Esophagus squamous epithelium (tissue), 5 donors: ENCODE results near the gene KIF6. TPM values are rescaled to one million over a fixed set of nuclear protein-coding genes. Genes with fewer than 3 reads are reported as not detected.

ENCODE experiments used
- DNase-seq: peaks from one replicate; lab custom pipeline; 2025; lab: John Stamatoyannopoulos, UW
- H3K27ac ChIP-seq, 4 donors: fragments of 200-600 bp; sonication (generic); one replicate each; pipeline ENCODE4 v1.5.1; 2016 to 2019; ENCODE audit warnings: mild to moderate bottlenecking in 1 of 4
- H3K27me3 ChIP-seq, 4 donors: fragments of 200-600 bp; sonication (generic); 1 replicate in 3 of 4; 2 replicates in 1 of 4; pipeline versions ENCODE4 v1.5.1 to v1.6.0; 2017 to 2021; ENCODE audit warnings: antibody characterized with exemption in 1 of 4
- H3K36me3 ChIP-seq, 3 donors: fragments of 200-600 bp; sonication (generic); one replicate each; pipeline ENCODE4 v1.5.1; 2016 to 2019
- H3K4me1 ChIP-seq, 3 donors: fragments of 200-600 bp; sonication (generic); one replicate each; pipeline ENCODE4 v1.5.1; 2017 to 2019
- H3K4me3 ChIP-seq, 4 donors: fragments of 200-600 bp; sonication (generic); 1 replicate in 3 of 4; 2 replicates in 1 of 4; pipeline ENCODE4 v1.5.1; 2016 to 2019; ENCODE audit warnings: mild to moderate bottlenecking in 2 of 4, moderate library complexity in 1 of 4
- H3K9me3 ChIP-seq, 3 donors: fragments of 200-600 bp; sonication (generic); one replicate each; pipeline ENCODE4 v1.5.1; 2016 to 2019
- POLR2A ChIP-seq, 4 donors: fragments of 450-650 bp; IDR thresholded peaks; one replicate each; pipeline ENCODE4 v1.6.1; 2017; ENCODE audit warnings: antibody characterized with exemption in 4 of 4, mild to moderate bottlenecking in 4 of 4, moderate library complexity in 3 of 4
- WGBS, 2 donors: methylation state at CpG; one replicate each; pipeline ENCODE4 v1.1.5; 2018; 5-methylcytosine and 5-hydroxymethylcytosine counted together
- intact Hi-C: fragments of 100-400 bp; cut with DNase I; formaldehyde crosslinking; loops from one replicate; pipeline ENCODE4 v1.15.0; 2022
- total RNA-seq, 4 donors: library from RNA; depleted of rRNA; stranded (reverse); fragments of >200 nt; gene quantifications; one replicate each; pipeline ENCODE4 v1.1.0, GENCODE V29; 2016
- TF ChIP-seq, protein P1 (sequence below), 6 experiments: fragments of 450-650 bp in 4 of 6; fragments of 200-600 bp in 2 of 6; sonication (generic) in 2 of 6; IDR thresholded peaks; one replicate each; pipeline ENCODE4 v1.5.1; 2016 to 2019; ENCODE audit warnings: antibody characterized with exemption in 6 of 6, mild to moderate bottlenecking in 4 of 6, moderate library complexity in 4 of 6
- donor health status: DM: yes; HTN: yes; CAD: no.

Gene KIF6
- total RNA-seq, 4 donors from 2014 or later = 0.19 TPM; not detected in 3

DNA sequence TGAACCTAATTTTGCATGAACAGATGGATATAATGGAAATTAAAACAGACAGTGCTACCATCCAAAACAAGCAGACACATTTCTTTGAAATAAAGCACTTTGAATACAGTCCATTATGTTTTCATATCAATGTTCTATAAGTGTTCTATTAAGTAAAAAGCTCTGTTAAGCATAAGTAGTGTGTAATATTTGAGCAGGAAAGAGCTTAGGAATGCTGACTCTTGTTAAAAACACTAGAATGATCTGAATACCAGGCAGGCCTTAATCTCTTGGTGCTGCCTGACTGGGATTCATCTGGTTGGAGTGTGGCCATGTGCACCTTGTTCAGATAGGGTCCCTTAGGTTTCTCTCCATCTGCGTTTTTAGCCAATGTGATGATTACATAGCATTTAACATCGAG is 130.9 kb downstream of the KIF6 start:
- no peak overlapping the region for H3K27ac ChIP-seq
- DNase-seq = no peak
- H3K4me3 ChIP-seq = no peak overlapping the region
- no peak for TF ChIP-seq POLR2A (IDR thresholded peaks at IDR 0.05)
- TF ChIP-seq, protein P1, sequence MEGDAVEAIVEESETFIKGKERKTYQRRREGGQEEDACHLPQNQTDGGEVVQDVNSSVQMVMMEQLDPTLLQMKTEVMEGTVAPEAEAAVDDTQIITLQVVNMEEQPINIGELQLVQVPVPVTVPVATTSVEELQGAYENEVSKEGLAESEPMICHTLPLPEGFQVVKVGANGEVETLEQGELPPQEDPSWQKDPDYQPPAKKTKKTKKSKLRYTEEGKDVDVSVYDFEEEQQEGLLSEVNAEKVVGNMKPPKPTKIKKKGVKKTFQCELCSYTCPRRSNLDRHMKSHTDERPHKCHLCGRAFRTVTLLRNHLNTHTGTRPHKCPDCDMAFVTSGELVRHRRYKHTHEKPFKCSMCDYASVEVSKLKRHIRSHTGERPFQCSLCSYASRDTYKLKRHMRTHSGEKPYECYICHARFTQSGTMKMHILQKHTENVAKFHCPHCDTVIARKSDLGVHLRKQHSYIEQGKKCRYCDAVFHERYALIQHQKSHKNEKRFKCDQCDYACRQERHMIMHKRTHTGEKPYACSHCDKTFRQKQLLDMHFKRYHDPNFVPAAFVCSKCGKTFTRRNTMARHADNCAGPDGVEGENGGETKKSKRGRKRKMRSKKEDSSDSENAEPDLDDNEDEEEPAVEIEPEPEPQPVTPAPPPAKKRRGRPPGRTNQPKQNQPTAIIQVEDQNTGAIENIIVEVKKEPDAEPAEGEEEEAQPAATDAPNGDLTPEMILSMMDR (IDR thresholded peaks at IDR 0.05) = no peak
- intact Hi-C loops = no loop called here
- H3K27me3 ChIP-seq = no peaks in the 10 kb centered on the region
- no peaks in the 10 kb centered on the region for H3K4me1 ChIP-seq
- H3K9me3 ChIP-seq = no peaks in the 10 kb centered on the region
- H3K36me3 ChIP-seq = no peaks in the 10 kb centered on the region
- 54 to 57% methylated on average over 2 of the region's 2 CpGs for WGBS, 2 donors

GRCh38 chr6:39593646-39594045 is 131.6 kb downstream of the KIF6 start:
- WGBS, 2 donors = 74 to 90% methylated on average over 2 of the region's 2 CpGs
- TF ChIP-seq POLR2A (IDR thresholded peaks at IDR 0.05) = no peak
- TF ChIP-seq, protein P1 (IDR thresholded peaks at IDR 0.05) = no peak
- no peaks in the 10 kb centered on the region for H3K27me3 ChIP-seq
- intact Hi-C loops = no loop called here
- no peaks in the 10 kb centered on the region for H3K36me3 ChIP-seq
- H3K9me3 ChIP-seq = no peaks in the 10 kb centered on the region
- no peak overlapping the region for H3K4me3 ChIP-seq
- no peaks in the 10 kb centered on the region for H3K4me1 ChIP-seq
- no peak overlapping the region for H3K27ac ChIP-seq
- no peak for DNase-seq

DNA sequence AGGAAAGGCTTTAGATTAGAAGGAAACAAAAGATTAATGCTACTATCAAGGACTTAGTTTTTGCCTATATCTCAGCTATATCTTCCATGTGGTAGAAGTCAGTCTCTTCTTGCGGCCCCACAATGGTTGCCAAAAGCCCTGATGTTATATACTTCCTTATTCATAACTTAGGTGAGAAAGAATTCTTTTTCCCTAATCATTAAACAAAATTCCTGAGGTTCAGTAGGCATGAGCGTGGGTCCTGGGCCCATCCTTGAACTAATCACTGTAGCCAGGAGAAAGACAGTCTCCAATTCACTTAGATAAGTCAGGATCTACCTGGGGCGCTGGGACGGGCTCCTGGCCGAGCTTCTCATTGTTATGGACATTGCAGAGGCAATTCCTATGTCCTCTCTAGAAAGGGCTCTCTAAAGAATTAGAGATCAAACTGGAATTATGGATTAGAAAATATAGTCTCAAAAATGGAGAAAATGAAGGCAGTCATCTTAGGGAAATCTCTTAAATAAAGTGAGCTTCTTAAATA is 134.3 kb downstream of the KIF6 start:
- 79 to 89% methylated on average over 5 of the region's 5 CpGs for WGBS, 2 donors

GRCh38 chr6:39587080-39587479 is 138.1 kb downstream of the KIF6 start:
- 70 to 71% methylated on average over 4 of the region's 4 CpGs for WGBS, 2 donors
- Histone ChIP-seq H3K27me3 (no peaks in the 10 kb centered on the region), H3K36me3 (no peaks in the 10 kb centered on the region), H3K9me3 (no peaks in the 10 kb centered on the region), H3K27ac (no peak overlapping the region), H3K4me3 (no peak overlapping the region), H3K4me1 (no peaks in the 10 kb centered on the region)
- intact Hi-C loops = no loop called here
- TF ChIP-seq POLR2A (IDR thresholded peaks at IDR 0.05) = no peak
- TF ChIP-seq, protein P1 (IDR thresholded peaks at IDR 0.05) = no peak
- DNase-seq = no peak

More for the DNA sequence above, 134.3 kb downstream of the KIF6 start:
- Histone ChIP-seq H3K9me3 (no peaks in the 10 kb centered on the region), H3K4me1 (no peaks in the 10 kb centered on the region), H3K27me3 (no peaks in the 10 kb centered on the region), H3K27ac (no peak overlapping the region), H3K36me3 (no peaks in the 10 kb centered on the region), H3K4me3 (no peak overlapping the region)
- DNase-seq = no peak
- TF ChIP-seq, protein P1 (IDR thresholded peaks at IDR 0.05) = no peak
- TF ChIP-seq POLR2A (IDR thresholded peaks at IDR 0.05) = no peak
- intact Hi-C loops = no loop called here

GRCh38 chr6:39585641-39586040 is 139.6 kb downstream of the KIF6 start:
- DNase-seq = no peak
- H3K4me3 ChIP-seq = no peak overlapping the region
- H3K27ac ChIP-seq = no peak overlapping the region
- no peaks in the 10 kb centered on the region for H3K4me1 ChIP-seq
- intact Hi-C loops = no loop called here
- TF ChIP-seq, protein P1 (IDR thresholded peaks at IDR 0.05) = no peak
- TF ChIP-seq POLR2A (IDR thresholded peaks at IDR 0.05) = no peak
- WGBS, 2 donors = 77 to 100% methylated on average over 2 of the region's 2 CpGs
- no peaks in the 10 kb centered on the region for H3K27me3 ChIP-seq
- H3K9me3 ChIP-seq = no peaks in the 10 kb centered on the region
- H3K36me3 ChIP-seq = no peaks in the 10 kb centered on the region
